OCI-LY1 (cell line): ENCODE measurements around the gene ADAMTSL3.

Experiments used
- CTCF ChIP-seq: fragments of 200-600 bp; sonication (generic), shearing (Covaris generic); IDR thresholded peaks from 2 replicates; pipeline ENCODE4 v1.5.1; 2017; ENCODE audit warnings: mild to moderate bottlenecking, antibody characterized with exemption, low read length, moderate library complexity, mixed read lengths
- EZH2 ChIP-seq: fragments of 200-600 bp; sonication (generic), shearing (Covaris generic); IDR thresholded peaks from 2 replicates; pipeline ENCODE4 v1.8.0; 2017; ENCODE audit warnings: borderline replicate concordance, mixed run types, mild to moderate bottlenecking, antibody characterized with exemption, low read length, moderate library complexity, mixed read lengths

DNA sequence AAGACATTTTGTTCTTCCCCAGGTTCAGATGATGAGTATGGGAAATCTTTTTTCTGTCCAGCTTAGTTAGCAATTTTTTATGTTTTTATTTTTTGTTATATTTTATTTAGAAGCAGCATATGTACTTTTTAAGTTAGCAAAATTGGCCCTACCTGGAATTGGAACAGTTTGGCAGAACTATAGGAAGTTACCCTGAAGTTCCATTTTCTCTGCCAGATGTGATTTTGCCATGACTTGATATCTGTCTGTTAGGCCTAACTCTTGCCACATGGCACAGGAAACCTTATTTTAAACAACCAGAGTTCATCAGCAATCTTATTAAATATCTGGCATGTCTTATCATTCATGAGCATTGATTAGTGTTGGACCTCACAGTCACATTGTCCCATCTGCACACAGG, 67.1 kb downstream of the ADAMTSL3 start:
- TF ChIP-seq CTCF (no peak), EZH2 (no peak)
